Left lung (tissue), 10 donors: Measurements from ENCODE around the gene TPO. TPM values are rescaled to one million over a fixed set of nuclear protein-coding genes. Genes with fewer than 3 reads are reported as not detected.

Experiments used
- ATAC-seq: fragments of 200-7000 bp; cut with Tn5 transposase; one replicate; pipeline ENCODE4 v1.9.1; 2020; ENCODE audit warnings: moderate library complexity
- DNase-seq, 4 donors: peaks; one replicate each; pipeline ENCODE4 v3.0.0-alpha.2; 2013 to 2020
- H3K27ac ChIP-seq, 2 donors: fragments of 200-600 bp; sonication (generic) in 1 of 2; one replicate each; pipeline versions ENCODE4 v1.5.0 to v1.8.0; 2020 to 2021
- H3K27me3 ChIP-seq, 2 donors: fragments of 200-600 bp; sonication (generic) in 1 of 2; one replicate each; pipeline versions ENCODE4 v1.5.0 to v1.8.0; 2020 to 2021
- H3K36me3 ChIP-seq, 2 donors: fragments of 200-600 bp; sonication (generic) in 1 of 2; one replicate each; pipeline versions ENCODE4 v1.5.0 to v1.8.0; 2020 to 2021
- H3K4me1 ChIP-seq, 2 donors: fragments of 200-600 bp; one replicate each; pipeline ENCODE4 v1.8.0; 2021
- H3K4me3 ChIP-seq, 2 donors: fragments of 200-600 bp; sonication (generic) in 1 of 2; one replicate each; pipeline versions ENCODE4 v1.5.0 to v1.8.0; 2020 to 2021; ENCODE audit warnings: mild to moderate bottlenecking in 1 of 2
- H3K9me3 ChIP-seq, 2 donors: fragments of 200-600 bp; sonication (generic) in 1 of 2; one replicate each; pipeline versions ENCODE4 v1.5.0 to v1.8.0; 2020 to 2021
- intact Hi-C, 2 donors: fragments of 100-400 bp; cut with DNase I; formaldehyde crosslinking; loops; one replicate each; pipeline versions ENCODE4 v1.11.2 to v1.14.2; 2022
- polyA plus RNA-seq, 6 donors: library from polyadenylated mRNA; unstranded; fragments of 120-200 nt; gene quantifications; one replicate each; pipeline ENCODE4 v1.2.1, GENCODE V29; 2013; ENCODE audit not compliant: insufficient read length in 6 of 6
- total RNA-seq, 2 donors: library from RNA; stranded (reverse); fragmentation: NEBNext Ultra II Directional; extraction: Animal tissue kit (Norgen Biotek cat#: 25700); gene quantifications; one replicate each; pipeline ENCODE4 v1.2.1, GENCODE V29; 2021
- TF ChIP-seq, protein P1 (sequence below), 2 donors: fragments of 200-600 bp; sonication (generic) in 1 of 2; IDR thresholded peaks; one replicate each; pipeline versions ENCODE4 v1.5.0 to v1.8.0; 2021; ENCODE audit warnings: antibody characterized with exemption in 2 of 2
- donor health status: DM: no; HTN: yes; CAD: no.
- donor health status: DM: no; HTN: no; CAD: no.

Gene TPO
- total and polyA plus RNA-seq, 8 donors = 0.08 to 0.45 (median 0.21) TPM; not detected in 1

DNA sequence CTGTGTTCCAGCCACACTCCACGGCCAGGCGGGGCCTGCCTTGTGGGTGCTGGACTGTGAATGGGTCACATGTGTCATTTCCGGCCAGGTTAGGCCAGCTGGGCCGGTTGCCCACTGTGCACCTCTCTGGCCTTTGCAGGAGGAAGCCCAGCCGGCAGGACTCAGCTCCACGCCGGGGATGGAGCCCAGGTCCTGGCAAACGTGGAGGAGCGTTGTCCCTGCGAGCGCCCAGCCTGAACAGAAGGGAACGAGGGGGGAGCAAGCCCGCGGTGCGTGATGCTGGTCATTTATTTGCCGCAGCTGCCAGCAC is 178.2 kb downstream of the TPO start:
- DNase-seq = peak in 1 of 4 donors; percentile 73
- intact Hi-C loops = loop anchor here in 1 of 2 donors (5.0 kb wide), 1 partner anchor 156 kb away; no protein-coding TSS in a partner anchor
- TF ChIP-seq, protein P1, sequence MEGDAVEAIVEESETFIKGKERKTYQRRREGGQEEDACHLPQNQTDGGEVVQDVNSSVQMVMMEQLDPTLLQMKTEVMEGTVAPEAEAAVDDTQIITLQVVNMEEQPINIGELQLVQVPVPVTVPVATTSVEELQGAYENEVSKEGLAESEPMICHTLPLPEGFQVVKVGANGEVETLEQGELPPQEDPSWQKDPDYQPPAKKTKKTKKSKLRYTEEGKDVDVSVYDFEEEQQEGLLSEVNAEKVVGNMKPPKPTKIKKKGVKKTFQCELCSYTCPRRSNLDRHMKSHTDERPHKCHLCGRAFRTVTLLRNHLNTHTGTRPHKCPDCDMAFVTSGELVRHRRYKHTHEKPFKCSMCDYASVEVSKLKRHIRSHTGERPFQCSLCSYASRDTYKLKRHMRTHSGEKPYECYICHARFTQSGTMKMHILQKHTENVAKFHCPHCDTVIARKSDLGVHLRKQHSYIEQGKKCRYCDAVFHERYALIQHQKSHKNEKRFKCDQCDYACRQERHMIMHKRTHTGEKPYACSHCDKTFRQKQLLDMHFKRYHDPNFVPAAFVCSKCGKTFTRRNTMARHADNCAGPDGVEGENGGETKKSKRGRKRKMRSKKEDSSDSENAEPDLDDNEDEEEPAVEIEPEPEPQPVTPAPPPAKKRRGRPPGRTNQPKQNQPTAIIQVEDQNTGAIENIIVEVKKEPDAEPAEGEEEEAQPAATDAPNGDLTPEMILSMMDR (IDR thresholded peaks at IDR 0.05) = no peak
- Histone ChIP-seq H3K4me1 (peaks cover 9 to 19% of the 10 kb centered on the region in 2 donors), H3K27ac (peak overlapping the region in 1 of 2 donors; percentile 55), H3K27me3 (peaks cover 0 to 17% of the 10 kb centered on the region in 2 donors), H3K4me3 (no peak overlapping the region), H3K36me3 (no peaks in the 10 kb centered on the region), H3K9me3 (no peaks in the 10 kb centered on the region)
- ATAC-seq = no peak
